ENCODE measurements around the gene SPATA2. TPM values are rescaled to one million over a fixed set of nuclear protein-coding genes. Genes with fewer than 3 reads are reported as not detected.
A peak's percentile ranks its signal among the peaks of the same experiment; 100 is the strongest.

SPATA2 gene
- total and polyA plus RNA-seq, 7 donors: 6.7 to 16.3 (median 8.1) TPM

GRCh38 chr20:49854190-49854875, 61.0 kb downstream of the SPATA2 start:
- DNase-seq: no peak
- peaks cover 3 to 72% of the 10 kb centered on the region in 2 donors for H3K36me3 ChIP-seq (ENCODE audit: insufficient read depth in 1 of 2, low read depth in 1 of 2)
- H3K27ac ChIP-seq: no peak overlapping the region
- no peaks in the 10 kb centered on the region for H3K27me3 ChIP-seq (ENCODE audit: insufficient read depth in 3 of 3, low read length in 2 of 3)
- no peak for ATAC-seq
- H3K9me3 ChIP-seq: no peaks in the 10 kb centered on the region
- peaks cover 39% of the 10 kb centered on the region for H3K4me1 ChIP-seq
- H3K4me3 ChIP-seq: no peak overlapping the region
- intact Hi-C loops (cut with DNase I): no loop called here
- TF ChIP-seq CTCF (IDR thresholded peaks at IDR 0.05): no peak
- 92 to 94% (median 92%) methylated on average over 10 of the region's 10 CpGs for WGBS, 3 donors

- no peak overlapping the region for H3K27ac ChIP-seq
- no peak for TF ChIP-seq CTCF (IDR thresholded peaks at IDR 0.05)
- WGBS, 3 donors: 70 to 79% (median 78%) methylated on average over 5 of the region's 5 CpGs
- intact Hi-C loops (cut with DNase I): no loop called here
- ATAC-seq (peak; percentile 23 to 29 (median 27)), DNase-seq (no peak)
- no peaks in the 10 kb centered on the region for H3K9me3 ChIP-seq
- H3K4me3 ChIP-seq: no peak overlapping the region
- H3K27me3 ChIP-seq (ENCODE audit: insufficient read depth in 3 of 3, low read length in 2 of 3): no peaks in the 10 kb centered on the region
- peaks cover 3 to 72% of the 10 kb centered on the region in 2 donors for H3K36me3 ChIP-seq (ENCODE audit: insufficient read depth in 1 of 2, low read depth in 1 of 2)
- peaks cover 39% of the 10 kb centered on the region for H3K4me1 ChIP-seq
These were observed 61.7 kb downstream of the SPATA2 start for GRCh38 chr20:49853640-49854039.

Other genes starting within 250 kb of the SPATA2 start
- gene B4GALT5, start 201.7 kb downstream of the SPATA2 start, total RNA-seq: 100 to 1,000 TPM in 2 of 4 donors, 10 to 100 TPM in 2; 49.3 to 284 (median 92.5) TPM
- gene B4GALT5, start 201.7 kb downstream of the SPATA2 start, polyA plus RNA-seq: 10 to 100 TPM; 32.0 to 75.3 (median 72.3) TPM
- 10 to 100 TPM in 3 of 4 donors, 1 to 10 TPM in 1; 8.2 to 19.4 (median 11.2) TPM for gene SLC9A8, start 102.7 kb downstream of the SPATA2 start, total RNA-seq
- 10 to 100 TPM in 1 of 3 donors, 1 to 10 TPM in 2; 6.1 to 11.4 (median 6.3) TPM for gene SLC9A8, start 102.7 kb downstream of the SPATA2 start, polyA plus RNA-seq
- 100 to 1,000 TPM in 1 of 4 donors, 10 to 100 TPM in 3; 67.0 to 104 (median 82.4) TPM for gene RNF114, start 20.9 kb upstream of the SPATA2 start, total RNA-seq
- gene RNF114, start 20.9 kb upstream of the SPATA2 start, polyA plus RNA-seq: 10 to 100 TPM; 30.8 to 83.6 (median 79.7) TPM
- gene SNAI1, start 67.5 kb upstream of the SPATA2 start, total RNA-seq: 1 to 10 TPM in 2 of 4 donors, under 1 TPM in 2; 0.75 to 3.0 (median 1.9) TPM
- 1 to 10 TPM in 2 of 3 donors, under 1 TPM in 1; 0.49 to 4.6 (median 1.1) TPM for gene SNAI1, start 67.5 kb upstream of the SPATA2 start, polyA plus RNA-seq
- 10 to 100 TPM; 45.2 to 78.1 (median 57.5) TPM for gene UBE2V1, start 197.6 kb upstream of the SPATA2 start, total RNA-seq
- 100 to 1,000 TPM in 2 of 3 donors, 10 to 100 TPM in 1; 57.1 to 165 (median 103) TPM for gene UBE2V1, start 197.6 kb upstream of the SPATA2 start, polyA plus RNA-seq
- gene PEDS1, start 238.2 kb upstream of the SPATA2 start, total RNA-seq: 10 to 100 TPM; 17.5 to 59.2 (median 35.0) TPM
- 10 to 100 TPM; 23.8 to 55.1 (median 49.2) TPM for gene PEDS1, start 238.2 kb upstream of the SPATA2 start, polyA plus RNA-seq

Data from psoas muscle (tissue), 8 donors.